ENCODE results near the gene FKBP8. TPM values are rescaled to one million over a fixed set of nuclear protein-coding genes. Genes with fewer than 3 reads are reported as not detected.

The FKBP8 gene
- total RNA-seq, 1 donor from 2014 or later: 175 TPM

DNA sequence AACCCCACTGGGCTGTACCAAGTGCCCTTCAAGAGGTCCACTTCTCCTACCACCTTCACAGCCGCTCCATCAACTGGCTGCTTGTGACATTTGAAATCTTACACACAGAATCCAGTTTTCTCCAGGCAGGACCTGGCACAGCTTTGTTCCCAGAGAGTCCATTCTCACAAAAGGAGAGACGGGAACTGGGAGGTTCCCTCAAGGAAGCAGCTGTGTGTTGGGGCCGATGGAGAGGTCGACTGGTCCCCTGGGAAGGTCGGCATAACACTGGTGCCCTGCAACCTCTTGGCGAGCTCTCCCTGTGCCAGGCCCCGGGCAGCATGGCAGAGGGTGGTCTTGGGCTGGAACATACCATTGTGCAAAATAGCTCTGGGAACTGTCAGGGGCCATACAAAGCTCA lies 43.0 kb downstream of the FKBP8 start:
- TF ChIP-seq, protein P1, sequence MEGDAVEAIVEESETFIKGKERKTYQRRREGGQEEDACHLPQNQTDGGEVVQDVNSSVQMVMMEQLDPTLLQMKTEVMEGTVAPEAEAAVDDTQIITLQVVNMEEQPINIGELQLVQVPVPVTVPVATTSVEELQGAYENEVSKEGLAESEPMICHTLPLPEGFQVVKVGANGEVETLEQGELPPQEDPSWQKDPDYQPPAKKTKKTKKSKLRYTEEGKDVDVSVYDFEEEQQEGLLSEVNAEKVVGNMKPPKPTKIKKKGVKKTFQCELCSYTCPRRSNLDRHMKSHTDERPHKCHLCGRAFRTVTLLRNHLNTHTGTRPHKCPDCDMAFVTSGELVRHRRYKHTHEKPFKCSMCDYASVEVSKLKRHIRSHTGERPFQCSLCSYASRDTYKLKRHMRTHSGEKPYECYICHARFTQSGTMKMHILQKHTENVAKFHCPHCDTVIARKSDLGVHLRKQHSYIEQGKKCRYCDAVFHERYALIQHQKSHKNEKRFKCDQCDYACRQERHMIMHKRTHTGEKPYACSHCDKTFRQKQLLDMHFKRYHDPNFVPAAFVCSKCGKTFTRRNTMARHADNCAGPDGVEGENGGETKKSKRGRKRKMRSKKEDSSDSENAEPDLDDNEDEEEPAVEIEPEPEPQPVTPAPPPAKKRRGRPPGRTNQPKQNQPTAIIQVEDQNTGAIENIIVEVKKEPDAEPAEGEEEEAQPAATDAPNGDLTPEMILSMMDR (conservative IDR thresholded peaks at IDR 0.05): no peak
- Mint-ChIP-seq H3K4me3 (no peak overlapping the region), H3K27me3 (ENCODE audit: low read depth) (no peaks in the 10 kb centered on the region), H3K27ac (ENCODE audit: unreplicated experiment) (no peak overlapping the region), H3K36me3 (ENCODE audit: low read depth) (no peaks in the 10 kb centered on the region), H3K4me1 (peaks cover 16% of the 10 kb centered on the region), H3K9me3 (no peaks in the 10 kb centered on the region)
- DNase-seq (ENCODE audit: low read depth, low spot score): no peak

DNA sequence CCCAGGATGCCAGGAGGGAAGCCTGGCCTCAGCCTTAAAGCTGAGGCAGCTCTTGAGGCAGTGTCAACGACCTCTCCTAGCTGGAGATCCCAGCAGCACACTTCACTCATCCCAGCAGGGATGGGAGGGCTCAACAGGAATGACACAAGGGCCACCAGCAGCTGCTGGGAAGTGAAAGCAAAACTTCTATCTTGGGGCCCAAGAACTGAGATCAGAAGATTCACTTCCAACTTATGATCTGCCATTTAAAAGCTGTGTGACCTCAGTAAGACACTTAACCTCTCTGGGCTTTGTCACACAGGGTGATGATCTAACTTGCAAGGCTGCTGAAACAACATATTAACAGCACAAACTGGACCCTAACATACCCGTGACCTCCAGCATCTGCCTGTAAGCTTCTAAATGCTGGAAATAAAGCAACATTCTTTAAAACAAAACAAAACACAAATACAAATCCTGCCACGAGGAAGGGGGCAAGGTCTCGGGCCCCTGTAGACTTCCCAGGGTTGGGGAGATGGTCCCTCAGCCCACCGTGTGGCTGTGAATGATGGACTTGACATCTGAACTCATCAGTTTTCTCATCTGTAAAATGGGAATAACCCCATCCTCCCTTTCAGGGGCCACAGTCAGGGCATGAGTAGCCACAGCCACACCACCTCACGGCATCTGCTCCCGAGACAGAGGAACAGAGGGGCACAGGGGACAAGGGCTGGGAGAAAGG lies 44.2 kb downstream of the FKBP8 start:
- DNase-seq (ENCODE audit: low read depth, low spot score): no peak
- Mint-ChIP-seq H3K27me3 (ENCODE audit: low read depth) (no peaks in the 10 kb centered on the region), H3K36me3 (ENCODE audit: low read depth) (no peaks in the 10 kb centered on the region), H3K4me3 (no peak overlapping the region), H3K4me1 (peaks cover 13% of the 10 kb centered on the region), H3K9me3 (no peaks in the 10 kb centered on the region), H3K27ac (ENCODE audit: unreplicated experiment) (no peak overlapping the region)
- TF ChIP-seq, protein P1 (conservative IDR thresholded peaks at IDR 0.05): no peak

DNA sequence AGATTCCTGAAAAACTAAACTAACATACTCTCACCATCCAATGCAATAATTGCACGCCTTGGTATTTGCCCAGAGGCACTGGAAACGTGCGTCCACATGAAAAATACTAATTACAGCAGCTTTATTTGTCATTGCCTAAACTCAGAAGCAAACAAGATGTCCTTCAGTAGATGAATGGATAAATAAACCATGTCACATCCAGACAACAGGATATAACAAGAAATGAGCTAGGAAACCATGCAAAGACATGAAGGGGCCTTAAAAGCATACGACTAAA lies 46.5 kb downstream of the FKBP8 start:
- no peak for DNase-seq (ENCODE audit: low read depth, low spot score)
- TF ChIP-seq, protein P1 (conservative IDR thresholded peaks at IDR 0.05): no peak
- no peaks in the 10 kb centered on the region for H3K9me3 Mint-ChIP-seq
- peaks cover 17% of the 10 kb centered on the region for H3K4me1 Mint-ChIP-seq
- no peaks in the 10 kb centered on the region for H3K36me3 Mint-ChIP-seq (ENCODE audit: low read depth)
- H3K4me3 Mint-ChIP-seq: no peak overlapping the region
- H3K27me3 Mint-ChIP-seq (ENCODE audit: low read depth): no peaks in the 10 kb centered on the region
- H3K27ac Mint-ChIP-seq (ENCODE audit: unreplicated experiment): no peak overlapping the region

DNA sequence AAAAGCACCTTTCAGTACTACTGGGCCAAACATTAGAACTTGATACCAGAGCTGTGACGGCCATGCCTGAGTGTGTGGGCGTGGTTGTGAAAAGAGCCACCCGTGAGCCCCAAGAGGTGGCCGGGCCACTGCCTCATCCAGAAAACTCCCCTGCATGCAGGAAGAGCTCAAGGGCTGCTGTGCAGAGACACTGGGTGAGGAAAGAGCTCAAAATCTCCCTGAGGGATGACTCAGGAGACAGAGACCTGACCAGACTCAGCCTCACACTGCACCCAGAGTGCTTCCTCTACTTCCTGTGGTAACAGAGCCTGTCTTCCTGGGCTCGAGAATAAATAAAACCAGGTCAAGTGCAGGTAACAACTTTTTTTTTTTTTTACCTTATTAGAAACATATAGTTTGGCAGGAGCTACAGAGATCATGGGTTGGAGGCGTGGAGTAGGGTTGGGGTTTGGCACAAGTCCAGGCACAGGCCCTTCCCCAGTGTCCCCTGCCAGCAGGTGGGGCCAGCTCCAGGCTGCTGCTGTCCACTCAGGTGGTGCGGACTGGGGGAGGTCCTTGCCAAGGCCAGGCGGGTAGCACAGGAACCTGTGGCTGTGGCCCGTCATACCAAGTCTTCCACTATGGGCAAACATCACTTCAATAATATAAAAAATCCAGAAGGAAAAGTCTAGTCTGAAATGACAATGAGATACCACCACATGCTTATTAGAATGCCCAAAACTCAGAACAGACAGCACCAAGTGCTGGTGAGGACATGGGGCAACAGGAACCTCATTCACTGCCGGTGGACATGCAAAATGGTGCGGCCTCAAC lies 47.0 kb downstream of the FKBP8 start:
- no peak for DNase-seq (ENCODE audit: low read depth, low spot score)
- TF ChIP-seq, protein P1 (conservative IDR thresholded peaks at IDR 0.05): no peak
- Mint-ChIP-seq H3K36me3 (ENCODE audit: low read depth) (no peaks in the 10 kb centered on the region), H3K27me3 (ENCODE audit: low read depth) (no peaks in the 10 kb centered on the region), H3K4me1 (peaks cover 17% of the 10 kb centered on the region), H3K4me3 (no peak overlapping the region), H3K9me3 (no peaks in the 10 kb centered on the region), H3K27ac (ENCODE audit: unreplicated experiment) (peak overlapping the region; percentile 78)

DNA sequence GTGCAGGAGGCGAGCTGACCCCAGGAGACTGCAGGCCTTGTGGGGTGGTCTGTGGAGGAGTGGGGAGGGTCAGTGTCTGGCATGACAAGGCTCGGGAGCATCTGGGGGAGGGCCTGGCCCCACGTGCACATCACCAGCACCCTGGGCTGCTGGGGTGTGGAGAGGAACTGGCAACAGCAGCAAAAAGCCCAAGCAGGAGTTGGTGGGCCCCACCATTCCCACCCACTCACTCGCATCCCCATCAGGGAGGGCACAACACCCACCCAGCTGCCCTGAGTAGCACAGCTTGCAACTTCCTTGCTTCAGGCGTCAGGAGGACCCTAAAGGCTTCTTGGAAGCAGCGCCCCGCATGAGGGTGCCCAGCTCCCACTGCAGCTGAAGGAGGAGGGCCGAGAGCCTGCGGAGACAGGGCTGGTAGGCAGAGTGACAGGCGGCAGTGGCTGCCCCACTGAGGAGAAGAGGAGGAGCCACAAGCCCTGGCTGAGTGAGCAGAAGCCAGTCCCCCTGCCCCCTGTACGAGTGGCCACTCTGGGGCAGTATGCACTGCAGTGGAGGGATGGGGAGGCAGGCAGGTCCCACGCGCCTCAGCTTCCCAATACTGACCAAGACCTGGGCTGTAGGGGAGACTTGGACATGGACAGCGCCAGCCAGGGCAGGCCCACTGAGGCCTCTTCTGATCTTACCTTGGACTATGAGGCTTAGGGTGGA lies 48.0 kb downstream of the FKBP8 start:
- Mint-ChIP-seq H3K36me3 (ENCODE audit: low read depth) (no peaks in the 10 kb centered on the region), H3K27ac (ENCODE audit: unreplicated experiment) (peak overlapping the region; percentile 27), H3K4me3 (no peak overlapping the region), H3K9me3 (no peaks in the 10 kb centered on the region), H3K4me1 (peaks cover 13% of the 10 kb centered on the region), H3K27me3 (ENCODE audit: low read depth) (no peaks in the 10 kb centered on the region)
- TF ChIP-seq, protein P1 (conservative IDR thresholded peaks at IDR 0.05): no peak
- DNase-seq (ENCODE audit: low read depth, low spot score): no peak

Data from neural crest cell (in vitro differentiated cells).